Measurements from ENCODE around the gene TRIM15. TPM values are rescaled to one million over a fixed set of nuclear protein-coding genes. Genes with fewer than 3 reads are reported as not detected.
A peak's percentile ranks its signal among the peaks of the same experiment; 100 is the strongest.

The TRIM15 gene
- polyA plus RNA-seq, 1 donor (not counting 4 experiments of a cell fraction or from before 2014, with no cell fraction given), result not detected

GRCh38 chr6:30156774-30157173 lies 6.6 kb upstream of the TRIM15 start:
- peak overlapping the region; percentile 67 for H3K4me2 ChIP-seq (ENCODE audit: control insufficient read depth, extremely low read depth, insufficient read depth, low read depth, low read length)
- no peak for FAIRE-seq

GRCh38 chr6:30157581-30157980 lies 5.8 kb upstream of the TRIM15 start:
- FAIRE-seq, result no peak
- H3K27me3 ChIP-seq (ENCODE audit: control insufficient read depth, extremely low read depth, insufficient read depth, low read length), result peaks cover 9% of the 10 kb centered on the region
- no peaks in the 10 kb centered on the region for H3K79me2 ChIP-seq (ENCODE audit: control insufficient read depth, insufficient read depth, low read length)
- no peak for DNase-seq (ENCODE audit: low read depth, low spot score)
- H2AFZ ChIP-seq (ENCODE audit: control insufficient read depth, low read length), result no peak overlapping the region
- no peak overlapping the region for H3K27ac ChIP-seq (ENCODE audit: control insufficient read depth, insufficient read depth, low read length)
- TF ChIP-seq EZH2 (IDR thresholded peaks at IDR 0.05; ENCODE audit: low read length) (no peak), CTCF (optimal IDR thresholded peaks at IDR 0.05 in 1 of 3, IDR thresholded peaks at IDR 0.05 in 1 of 3, conservative IDR thresholded peaks at IDR 0.05 in 1 of 3; ENCODE audit: extremely low read depth in 1 of 3, insufficient read depth in 2 of 3, low read length in 3 of 3) (no peak)
- H3K9me1 ChIP-seq (ENCODE audit: control insufficient read depth, extremely low read depth, insufficient read depth, low read length), result no peaks in the 10 kb centered on the region
- H3K4me1 ChIP-seq (ENCODE audit: control insufficient read depth, extremely low read depth, insufficient read depth, low read length), result peaks cover 26% of the 10 kb centered on the region
- no peak overlapping the region for H3K4me3 ChIP-seq (ENCODE audit: control insufficient read depth in 2 of 3, extremely low read depth in 1 of 3, insufficient read depth in 2 of 3, low read depth in 1 of 3, low read length in 3 of 3)
- no peak overlapping the region for H3K9ac ChIP-seq (ENCODE audit: control insufficient read depth, extremely low read depth, insufficient read depth, low read length)
- dilution Hi-C loops (cut with MboI; ENCODE audit: extremely low pct_ligation_motif_present, low sequenced_read_pairs), result no loop called here
- no peaks in the 10 kb centered on the region for H4K20me1 ChIP-seq (ENCODE audit: control insufficient read depth, extremely low read depth, insufficient read depth, low read length)
- no peaks in the 10 kb centered on the region for H3K36me3 ChIP-seq (ENCODE audit: control insufficient read depth in 2 of 2, extremely low read depth in 1 of 2, insufficient read depth in 2 of 2, low read length in 2 of 2)
- no peaks in the 10 kb centered on the region for H3K9me3 ChIP-seq (ENCODE audit: control insufficient read depth, low read depth, low read length)
- no peak overlapping the region for H3K4me2 ChIP-seq (ENCODE audit: control insufficient read depth, extremely low read depth, insufficient read depth, low read depth, low read length)

More at GRCh38 chr6:30156774-30157173, 6.6 kb upstream of the TRIM15 start:
- Histone ChIP-seq H3K27me3 (ENCODE audit: control insufficient read depth, extremely low read depth, insufficient read depth, low read length) (peaks cover 9% of the 10 kb centered on the region), H3K9ac (ENCODE audit: control insufficient read depth, extremely low read depth, insufficient read depth, low read length) (no peak overlapping the region), H3K9me1 (ENCODE audit: control insufficient read depth, extremely low read depth, insufficient read depth, low read length) (no peaks in the 10 kb centered on the region), H3K9me3 (ENCODE audit: control insufficient read depth, low read depth, low read length) (no peaks in the 10 kb centered on the region), H4K20me1 (ENCODE audit: control insufficient read depth, extremely low read depth, insufficient read depth, low read length) (no peaks in the 10 kb centered on the region), H3K79me2 (ENCODE audit: control insufficient read depth, insufficient read depth, low read length) (no peaks in the 10 kb centered on the region), H3K4me1 (ENCODE audit: control insufficient read depth, extremely low read depth, insufficient read depth, low read length) (peaks cover 26% of the 10 kb centered on the region), H3K36me3 (ENCODE audit: control insufficient read depth in 2 of 2, extremely low read depth in 1 of 2, insufficient read depth in 2 of 2, low read length in 2 of 2) (no peaks in the 10 kb centered on the region), H3K27ac (ENCODE audit: control insufficient read depth, insufficient read depth, low read length) (no peak overlapping the region), H3K4me3 (ENCODE audit: control insufficient read depth in 2 of 3, extremely low read depth in 1 of 3, insufficient read depth in 2 of 3, low read depth in 1 of 3, low read length in 3 of 3) (no peak overlapping the region), H2AFZ (ENCODE audit: control insufficient read depth, low read length) (no peak overlapping the region)
- dilution Hi-C loops (cut with MboI; ENCODE audit: extremely low pct_ligation_motif_present, low sequenced_read_pairs), result no loop called here
- no peak for DNase-seq (ENCODE audit: low read depth, low spot score)
- TF ChIP-seq EZH2 (IDR thresholded peaks at IDR 0.05; ENCODE audit: low read length), result no peak
- no peak for TF ChIP-seq CTCF (optimal IDR thresholded peaks at IDR 0.05 in 1 of 3, IDR thresholded peaks at IDR 0.05 in 1 of 3, conservative IDR thresholded peaks at IDR 0.05 in 1 of 3; ENCODE audit: extremely low read depth in 1 of 3, insufficient read depth in 2 of 3, low read length in 3 of 3)
